Activated naive CD8-positive, alpha-beta T cell (primary cell): ENCODE results near the gene TBX1.
"Not testable (repeated sequence)": the region's sequence is repeated elsewhere in the genome, so short reads cannot be mapped to it uniquely, and the experiment has no call there.

Source experiments
- H3K27ac Mint-ChIP-seq: one replicate; pipeline ENCODE4 v1.8.0; 2021; ENCODE audit warnings: mixed read lengths
- H3K27me3 Mint-ChIP-seq: one replicate; pipeline ENCODE4 v1.8.0; 2021; ENCODE audit warnings: mixed read lengths
- H3K36me3 Mint-ChIP-seq: one replicate; pipeline ENCODE4 v1.8.0; 2021; ENCODE audit warnings: mixed read lengths
- H3K4me1 Mint-ChIP-seq: one replicate; pipeline ENCODE4 v1.8.0; 2021; ENCODE audit warnings: low read depth, mixed read lengths
- H3K4me3 Mint-ChIP-seq: one replicate; pipeline ENCODE4 v1.8.0; 2021; ENCODE audit warnings: mild to moderate bottlenecking, mixed read lengths
- H3K9me3 Mint-ChIP-seq: one replicate; pipeline ENCODE4 v1.8.0; 2021; ENCODE audit warnings: low read depth, mixed read lengths

TBX1 gene

DNA sequence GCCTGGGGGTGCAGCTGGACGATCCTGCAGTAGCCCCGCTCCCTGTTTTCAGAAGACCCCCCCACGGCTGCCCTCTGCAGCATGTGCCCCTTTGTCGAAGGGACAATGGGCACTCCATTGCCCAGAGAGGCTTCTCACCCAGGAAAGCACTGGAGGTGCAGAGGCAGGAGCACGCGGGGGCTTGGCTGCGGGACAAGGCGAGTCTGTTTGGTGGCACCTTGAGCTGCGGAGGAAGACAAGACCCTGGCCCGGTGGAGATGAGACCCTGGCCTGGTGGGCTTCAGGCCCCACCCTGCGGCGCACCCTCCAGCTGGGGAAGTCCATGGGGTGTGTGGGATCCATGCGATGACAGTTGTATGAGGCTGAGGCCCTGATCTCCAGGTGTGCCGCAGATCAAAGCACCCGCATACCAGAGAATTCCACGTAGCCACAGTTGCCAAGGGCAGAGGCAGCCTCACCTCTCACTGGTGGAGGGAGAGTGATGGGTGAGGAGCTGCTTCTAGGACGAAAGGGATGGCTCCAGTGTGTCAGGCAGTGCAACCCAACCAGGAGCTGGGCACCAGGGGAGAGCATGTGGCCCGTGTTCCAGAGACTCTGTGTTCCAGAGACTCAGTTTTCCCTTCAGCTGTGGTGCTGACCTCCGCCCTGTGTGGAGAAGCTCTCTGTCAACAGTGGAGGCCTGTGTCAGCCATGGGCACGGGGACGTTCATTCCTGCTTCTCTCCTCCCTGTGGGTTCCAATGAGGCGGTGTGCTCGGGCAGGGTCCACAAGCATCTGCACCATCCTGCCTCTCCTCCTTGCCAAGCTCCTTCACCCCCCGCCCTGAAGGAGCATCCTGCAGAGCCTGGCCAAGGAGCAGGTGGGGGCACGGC lies 10.0 kb downstream of the TBX1 start:
- no peaks in the 10 kb centered on the region for H3K9me3 Mint-ChIP-seq
- H3K36me3 Mint-ChIP-seq, result no peaks in the 10 kb centered on the region
- no peak overlapping the region for H3K4me3 Mint-ChIP-seq
- peaks cover 5% of the 10 kb centered on the region for H3K4me1 Mint-ChIP-seq
- H3K27me3 Mint-ChIP-seq, result peaks cover 29% of the 10 kb centered on the region
- no peak overlapping the region for H3K27ac Mint-ChIP-seq

DNA sequence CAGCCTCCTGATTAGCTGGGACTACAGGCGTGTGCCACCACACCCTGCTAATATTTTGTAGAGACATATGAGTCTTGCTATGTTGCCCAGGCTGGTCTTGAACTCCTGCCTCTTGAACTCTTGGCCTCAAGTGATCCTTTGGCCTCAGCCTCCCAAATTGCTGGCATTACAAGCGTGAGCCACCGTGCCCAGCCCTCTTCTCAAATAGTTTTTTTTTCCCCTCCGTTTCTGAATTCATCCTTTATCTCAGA lies 11.8 kb downstream of the TBX1 start:
- Mint-ChIP-seq H3K27me3 (peaks cover 30% of the 10 kb centered on the region), H3K4me3 (no peak overlapping the region), H3K9me3 (no peaks in the 10 kb centered on the region), H3K27ac (no peak overlapping the region), H3K4me1 (peaks cover 10% of the 10 kb centered on the region), H3K36me3 (no peaks in the 10 kb centered on the region)

DNA sequence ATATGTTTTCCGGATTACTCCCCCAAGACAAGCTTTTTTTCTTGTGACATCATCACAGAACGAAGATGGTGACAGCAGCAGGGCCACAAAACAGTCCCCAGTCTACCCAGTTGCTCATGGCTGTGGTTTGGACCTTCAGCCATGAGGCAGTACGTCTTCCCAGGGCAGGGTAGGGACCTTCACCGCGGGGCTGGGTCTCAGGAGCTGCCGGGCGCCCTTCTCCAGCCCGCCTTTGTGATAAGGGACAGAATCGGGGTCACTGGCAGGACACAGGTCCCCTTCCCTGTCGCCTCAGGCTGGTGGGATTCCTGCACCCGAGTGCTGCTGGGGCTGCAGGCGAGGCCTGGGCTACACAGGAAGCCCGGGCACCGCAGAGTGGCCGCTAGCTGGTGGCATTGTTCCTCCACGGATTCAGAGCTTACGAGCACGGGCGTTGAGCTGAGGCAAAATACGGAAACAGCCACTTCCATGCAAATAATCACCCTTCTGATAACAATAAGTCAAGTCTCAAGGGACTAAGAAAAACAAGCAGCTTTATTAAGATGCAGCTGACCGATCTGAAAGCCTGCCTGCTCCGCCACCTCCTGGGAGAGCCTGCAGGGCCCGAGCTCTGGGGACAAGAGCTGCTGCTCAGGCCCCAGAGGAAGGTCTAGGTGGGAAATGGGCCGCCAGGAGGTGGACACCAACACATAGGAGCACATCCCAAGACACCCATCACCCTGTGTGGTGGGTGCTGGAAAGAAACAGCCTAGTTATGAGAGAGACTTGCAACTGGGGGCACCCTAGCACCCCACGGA lies 12.3 kb downstream of the TBX1 start:
- H3K27me3 Mint-ChIP-seq, result peaks cover 30% of the 10 kb centered on the region
- no peak overlapping the region for H3K4me3 Mint-ChIP-seq
- H3K27ac Mint-ChIP-seq, result no peak overlapping the region
- H3K4me1 Mint-ChIP-seq, result peaks cover 8% of the 10 kb centered on the region
- H3K36me3 Mint-ChIP-seq, result no peaks in the 10 kb centered on the region
- no peaks in the 10 kb centered on the region for H3K9me3 Mint-ChIP-seq

DNA sequence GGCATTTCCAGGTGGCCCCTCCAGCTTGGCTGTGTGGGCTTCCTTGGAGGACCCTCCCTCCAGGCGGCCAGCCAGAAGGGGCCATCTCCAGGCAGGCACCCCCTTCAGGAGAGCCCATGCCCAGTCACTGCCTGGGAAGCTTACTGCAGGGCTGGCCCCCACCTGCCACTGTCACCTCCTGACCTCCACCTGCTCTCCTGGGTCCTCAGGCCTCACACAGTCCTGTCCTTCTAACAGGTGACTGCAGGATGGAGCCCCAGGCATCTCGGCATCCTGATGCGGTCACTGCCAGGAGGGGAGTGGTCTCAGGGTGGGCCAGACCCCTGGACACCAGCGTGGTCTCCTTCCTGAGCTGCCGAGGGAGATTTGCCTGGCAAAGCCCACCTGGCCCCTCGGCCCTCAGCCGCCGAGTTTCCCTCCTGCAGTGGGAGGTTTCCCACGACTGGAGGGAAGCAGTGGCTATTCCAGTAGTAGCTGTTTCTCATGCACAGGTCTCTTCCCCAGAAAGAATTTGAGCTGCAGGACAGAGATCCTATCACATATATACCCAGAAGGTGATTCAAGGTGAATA lies 13.0 kb downstream of the TBX1 start:
- no peaks in the 10 kb centered on the region for H3K9me3 Mint-ChIP-seq

DNA sequence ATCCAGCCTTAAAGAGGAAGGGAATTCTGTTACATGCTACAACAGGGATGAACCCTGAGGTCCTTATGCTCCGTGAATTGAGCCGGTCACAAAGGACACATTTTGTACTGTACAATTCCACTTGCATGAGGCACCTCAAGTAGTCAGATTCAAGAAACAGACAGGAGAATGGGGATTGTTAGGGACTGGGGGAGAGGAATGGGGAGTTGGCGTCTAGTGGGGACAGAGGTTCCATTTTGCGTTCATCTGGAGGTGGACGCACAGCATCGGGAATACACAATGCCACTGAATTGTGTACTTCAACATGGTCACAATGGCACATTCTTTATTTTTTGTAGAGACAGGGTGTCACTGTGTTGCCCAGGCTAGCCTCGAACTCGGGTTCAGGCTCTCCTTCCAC lies 14.1 kb downstream of the TBX1 start:
- H3K9me3 Mint-ChIP-seq, result no peaks in the 10 kb centered on the region
- no peaks in the 10 kb centered on the region for H3K36me3 Mint-ChIP-seq
- no peak overlapping the region for H3K27ac Mint-ChIP-seq
- no peak overlapping the region for H3K4me3 Mint-ChIP-seq
- peaks cover 27% of the 10 kb centered on the region for H3K27me3 Mint-ChIP-seq
- H3K4me1 Mint-ChIP-seq, result peaks cover 8% of the 10 kb centered on the region

More for the DNA sequence above, 13.0 kb downstream of the TBX1 start:
- Mint-ChIP-seq H3K27ac (no peak overlapping the region), H3K4me1 (peaks cover 8% of the 10 kb centered on the region), H3K36me3 (no peaks in the 10 kb centered on the region), H3K4me3 (no peak overlapping the region), H3K27me3 (peaks cover 30% of the 10 kb centered on the region)

DNA sequence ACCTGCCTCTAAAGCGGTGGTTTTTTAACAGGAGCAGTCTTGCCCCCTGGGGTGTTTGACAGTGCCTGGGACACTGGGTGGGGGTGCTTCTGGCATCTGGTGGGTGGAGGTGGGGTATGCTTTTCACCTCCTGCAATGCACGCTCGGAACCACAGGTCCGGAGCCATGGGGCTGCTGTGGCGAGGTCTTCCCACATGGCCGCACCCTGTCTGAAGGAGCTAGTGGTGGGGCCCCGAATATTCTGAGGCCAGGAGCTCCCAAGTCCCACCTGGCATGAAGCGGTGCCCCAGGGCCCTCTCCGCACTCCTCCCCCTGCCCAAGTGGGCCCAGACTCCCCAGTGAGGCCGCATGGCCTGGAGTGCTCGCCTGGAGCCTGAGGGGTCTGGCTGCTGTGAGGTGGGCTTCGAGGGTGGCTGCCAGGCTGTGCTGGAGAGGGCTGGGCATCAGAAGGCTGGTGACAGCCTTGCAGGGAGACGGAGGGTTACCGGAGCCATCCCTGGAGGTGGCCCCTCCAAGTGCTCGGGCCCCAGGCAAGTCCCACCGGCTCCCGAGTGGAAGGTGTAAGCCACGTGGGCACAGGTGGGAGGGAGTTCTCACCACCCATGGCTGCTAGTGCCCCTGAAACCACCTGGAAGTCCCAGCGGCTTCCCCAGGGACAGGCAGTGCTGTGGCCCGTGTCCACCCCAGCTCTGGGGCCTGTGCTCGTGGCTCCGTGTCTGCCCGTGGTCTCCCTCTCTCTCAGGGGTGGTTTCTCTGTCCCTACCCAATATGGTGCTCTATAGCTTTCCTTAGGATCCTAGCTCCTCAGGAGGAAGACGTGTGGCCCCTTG lies 15.1 kb downstream of the TBX1 start:
- H3K9me3 Mint-ChIP-seq, result no peaks in the 10 kb centered on the region
- peaks cover 12% of the 10 kb centered on the region for H3K4me1 Mint-ChIP-seq
- peaks cover 21% of the 10 kb centered on the region for H3K27me3 Mint-ChIP-seq
- no peaks in the 10 kb centered on the region for H3K36me3 Mint-ChIP-seq
- no peak overlapping the region for H3K27ac Mint-ChIP-seq
- H3K4me3 Mint-ChIP-seq, result no peak overlapping the region

DNA sequence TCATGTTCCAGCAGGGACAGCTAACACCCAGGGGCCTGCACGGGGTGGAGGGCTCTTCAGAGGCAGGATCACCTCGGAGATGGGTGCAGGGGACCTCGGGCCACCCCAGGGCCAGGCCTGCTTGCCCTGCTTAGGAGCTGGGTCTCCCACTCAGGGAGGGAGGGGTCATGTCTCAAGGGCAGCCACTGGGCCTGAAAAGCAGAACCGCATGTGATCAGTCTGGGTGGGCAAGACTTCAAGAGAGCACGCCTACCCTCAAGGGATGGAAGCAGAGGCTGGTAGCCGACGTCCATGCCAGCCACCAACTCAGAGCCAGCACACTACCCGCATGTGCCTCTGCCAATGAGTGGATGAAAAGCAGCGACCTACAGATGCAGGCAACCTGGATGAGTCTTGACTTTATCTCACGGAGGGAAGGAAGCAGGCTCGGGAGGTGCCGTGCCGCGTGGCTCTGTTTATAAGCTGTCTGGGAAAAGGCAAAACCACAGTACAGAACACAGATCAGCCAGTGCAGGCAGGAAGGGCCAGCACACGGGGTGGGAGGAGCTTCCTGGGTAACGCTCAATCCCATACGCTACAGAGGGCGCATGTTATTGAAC lies 16.0 kb downstream of the TBX1 start:
- Mint-ChIP-seq H3K36me3 (no peaks in the 10 kb centered on the region), H3K9me3 (no peaks in the 10 kb centered on the region), H3K4me3 (no peak overlapping the region), H3K4me1 (peaks cover 12% of the 10 kb centered on the region), H3K27me3 (peaks cover 19% of the 10 kb centered on the region), H3K27ac (no peak overlapping the region)

DNA sequence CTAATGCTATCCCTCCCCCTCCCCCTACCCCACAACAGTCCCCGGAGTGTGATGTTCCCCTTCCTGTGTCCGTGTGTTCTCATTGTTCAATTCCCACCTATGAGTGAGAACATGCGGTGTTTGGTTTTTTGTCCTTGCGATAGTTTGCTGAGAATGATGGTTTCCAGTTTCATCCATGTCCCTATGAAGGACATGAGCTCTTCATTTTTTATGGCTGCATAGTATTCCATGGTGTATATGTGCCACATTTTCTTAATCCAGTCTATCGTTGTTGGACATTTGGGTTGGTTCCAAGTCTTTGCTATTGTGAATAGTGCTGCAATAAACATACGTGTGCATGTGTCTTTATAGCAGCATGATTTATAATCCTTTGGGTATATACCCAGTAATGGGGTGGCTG lies 16.6 kb downstream of the TBX1 start:
- Mint-ChIP-seq H3K4me1 (peaks cover 12% of the 10 kb centered on the region), H3K27me3 (peaks cover 15% of the 10 kb centered on the region)
- not testable (repeated sequence) for H3K4me3 Mint-ChIP-seq, H3K9me3 Mint-ChIP-seq, H3K27ac Mint-ChIP-seq, H3K36me3 Mint-ChIP-seq

DNA sequence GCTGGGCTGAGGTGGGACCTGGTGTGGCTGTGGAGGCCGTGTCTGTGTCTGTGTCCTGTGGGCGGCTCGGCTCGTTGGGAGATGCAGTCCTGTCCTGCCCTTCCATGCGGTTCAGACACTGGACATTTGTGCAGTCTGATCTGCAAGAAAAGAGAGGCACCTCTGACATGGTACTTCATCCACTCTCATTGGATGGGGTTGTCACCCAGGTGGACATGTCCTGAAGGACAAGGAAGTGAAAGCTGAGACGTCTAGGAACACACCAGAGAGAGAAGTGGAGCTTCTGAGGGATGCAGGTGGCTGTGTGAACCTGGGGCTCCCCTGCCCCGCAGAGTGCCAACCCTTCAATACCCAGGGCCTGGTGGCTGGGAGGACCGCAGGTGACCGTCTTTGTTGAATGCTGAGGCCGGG lies 18.4 kb downstream of the TBX1 start:
- Mint-ChIP-seq H3K36me3 (no peaks in the 10 kb centered on the region), H3K4me3 (no peak overlapping the region), H3K4me1 (peaks cover 12% of the 10 kb centered on the region), H3K9me3 (no peaks in the 10 kb centered on the region), H3K27ac (no peak overlapping the region), H3K27me3 (peaks cover 10% of the 10 kb centered on the region)

DNA sequence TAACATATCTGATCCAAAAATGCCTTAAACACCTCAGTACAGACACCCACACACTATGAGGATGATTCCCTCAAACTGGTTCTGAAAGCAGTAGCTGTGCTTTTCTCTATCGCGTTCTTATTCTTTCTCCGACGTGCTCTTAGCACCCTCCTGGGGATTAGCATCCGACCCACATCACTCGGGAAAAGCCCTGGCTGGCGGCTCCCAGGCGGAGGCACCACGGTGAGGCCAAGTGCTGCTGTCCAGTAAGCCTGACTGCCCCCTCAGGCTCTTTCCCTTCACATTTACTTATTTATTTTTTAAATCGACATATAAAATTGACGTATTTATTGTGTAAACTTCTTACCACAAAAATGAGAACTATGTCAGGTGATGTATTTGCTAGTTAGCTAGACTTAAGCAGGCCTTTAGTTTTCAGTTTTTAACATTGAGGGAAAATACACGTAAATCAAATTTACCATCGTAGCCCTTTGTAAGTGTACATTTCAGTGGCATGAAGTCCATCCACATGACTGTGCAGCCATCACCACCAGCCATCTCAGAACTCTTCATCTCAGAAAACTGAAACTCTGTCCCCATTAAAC lies 19.2 kb downstream of the TBX1 start:
- no peak overlapping the region for H3K27ac Mint-ChIP-seq
- peaks cover 5% of the 10 kb centered on the region for H3K27me3 Mint-ChIP-seq
- H3K36me3 Mint-ChIP-seq, result no peaks in the 10 kb centered on the region
- no peak overlapping the region for H3K4me3 Mint-ChIP-seq
- no peaks in the 10 kb centered on the region for H3K9me3 Mint-ChIP-seq
- H3K4me1 Mint-ChIP-seq, result peaks cover 12% of the 10 kb centered on the region

DNA sequence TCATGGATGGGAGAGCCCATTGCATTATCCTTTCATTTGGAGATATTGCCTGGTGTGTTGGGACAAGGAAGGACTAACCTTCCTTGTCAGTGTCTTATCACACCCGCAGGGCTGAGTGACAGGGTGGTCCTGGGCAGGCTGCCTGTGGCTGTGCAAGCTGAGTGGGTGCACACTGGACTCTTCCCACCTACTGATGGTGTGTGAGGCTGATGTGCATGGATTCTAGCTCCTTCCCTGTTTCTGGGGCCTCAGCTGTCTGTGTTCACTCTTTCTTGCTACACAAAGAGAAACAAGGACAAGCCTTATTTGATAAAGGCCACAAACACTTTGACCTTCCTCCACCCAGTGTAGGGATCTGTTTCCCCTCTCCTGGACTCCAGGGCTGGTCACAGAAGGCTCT lies 22.0 kb downstream of the TBX1 start:
- Mint-ChIP-seq H3K4me3 (no peak overlapping the region), H3K4me1 (peaks cover 4% of the 10 kb centered on the region), H3K36me3 (peaks cover 2% of the 10 kb centered on the region), H3K9me3 (no peaks in the 10 kb centered on the region), H3K27ac (no peak overlapping the region), H3K27me3 (peaks cover 2% of the 10 kb centered on the region)

DNA sequence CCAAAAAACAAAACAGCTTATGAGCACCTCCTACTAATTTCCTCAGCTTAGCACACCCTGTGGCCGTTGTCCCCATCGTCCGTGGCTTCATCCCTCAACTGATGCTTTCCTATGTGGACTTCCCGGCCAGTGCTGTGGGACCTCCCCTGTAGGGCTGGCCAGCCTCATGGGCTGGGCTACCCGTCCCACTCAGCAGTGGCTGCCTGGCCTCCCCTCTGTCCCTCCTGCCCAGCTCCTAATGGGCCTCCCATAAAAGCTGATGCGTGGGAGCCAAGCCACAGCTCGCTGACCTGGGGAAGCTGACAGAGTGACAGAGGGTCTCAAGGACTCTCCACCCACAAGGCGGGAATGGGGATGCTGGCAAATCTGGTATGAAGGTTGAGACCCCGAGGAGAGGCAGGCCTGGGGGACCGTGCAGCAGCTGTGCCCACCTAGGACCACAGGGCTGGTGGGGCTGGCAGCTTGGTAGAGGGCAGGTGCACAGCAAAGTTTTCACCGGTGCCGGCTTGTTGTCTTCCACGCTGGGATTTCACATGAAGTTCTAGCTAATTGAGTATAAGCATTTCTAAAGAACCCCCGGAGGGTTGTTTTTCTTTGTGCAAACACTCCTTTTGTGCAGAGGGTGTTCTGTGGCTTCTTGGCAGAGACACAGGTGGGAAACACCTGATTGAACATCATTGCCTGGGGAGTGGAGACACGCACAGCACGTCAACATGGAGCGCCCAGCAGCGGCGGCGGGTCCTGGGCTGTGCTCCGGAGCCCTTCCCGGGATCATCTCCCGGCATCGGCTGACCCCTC lies 23.2 kb downstream of the TBX1 start:
- Mint-ChIP-seq H3K4me3 (no peak overlapping the region), H3K36me3 (peaks cover 4% of the 10 kb centered on the region), H3K4me1 (peaks cover 4% of the 10 kb centered on the region), H3K9me3 (no peaks in the 10 kb centered on the region), H3K27ac (no peak overlapping the region), H3K27me3 (peaks cover 2% of the 10 kb centered on the region)

DNA sequence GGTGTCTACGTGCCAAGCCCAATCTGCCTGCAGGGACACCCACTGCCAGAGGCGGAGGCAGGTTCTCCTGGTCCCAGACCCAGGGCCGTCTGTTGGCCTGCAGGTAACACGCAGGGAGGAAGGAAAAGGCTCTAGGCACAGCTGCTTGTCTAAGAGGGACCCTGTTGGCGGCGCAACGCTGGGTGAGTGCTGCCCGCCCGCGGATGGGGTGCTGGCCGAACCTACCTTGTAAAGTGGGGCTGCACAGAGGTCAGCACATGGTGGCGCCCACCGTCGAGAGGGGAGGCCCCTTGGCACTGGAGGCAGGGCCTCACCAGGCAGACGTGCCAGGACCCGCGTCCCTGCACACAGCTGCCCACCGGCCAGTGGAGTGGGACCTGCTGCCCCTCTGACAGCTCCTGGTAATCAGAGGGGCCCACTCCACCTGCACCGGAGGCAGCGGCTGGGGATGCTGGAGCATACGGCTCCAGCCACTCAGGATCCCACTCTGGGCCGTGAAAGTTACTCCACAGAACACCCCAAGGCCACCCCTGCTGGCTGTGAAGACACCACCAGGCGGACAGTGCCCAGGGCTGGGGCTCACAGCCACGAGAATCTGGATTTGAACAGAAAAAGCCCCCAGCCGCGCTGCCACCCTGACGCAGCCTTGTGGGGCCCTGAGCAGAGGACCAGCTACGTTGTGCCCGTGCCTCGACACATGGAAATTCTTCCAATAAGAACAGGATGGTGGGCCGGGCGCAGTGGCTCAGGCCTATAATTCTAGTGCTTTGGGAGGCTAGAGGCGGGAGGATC lies 24.0 kb downstream of the TBX1 start:
- Mint-ChIP-seq H3K4me3 (no peak overlapping the region), H3K27ac (no peak overlapping the region), H3K4me1 (peaks cover 4% of the 10 kb centered on the region), H3K36me3 (peaks cover 4% of the 10 kb centered on the region), H3K9me3 (no peaks in the 10 kb centered on the region), H3K27me3 (no peaks in the 10 kb centered on the region)
